ENCODE results near the gene DOCK11.

DOCK11 gene

DNA sequence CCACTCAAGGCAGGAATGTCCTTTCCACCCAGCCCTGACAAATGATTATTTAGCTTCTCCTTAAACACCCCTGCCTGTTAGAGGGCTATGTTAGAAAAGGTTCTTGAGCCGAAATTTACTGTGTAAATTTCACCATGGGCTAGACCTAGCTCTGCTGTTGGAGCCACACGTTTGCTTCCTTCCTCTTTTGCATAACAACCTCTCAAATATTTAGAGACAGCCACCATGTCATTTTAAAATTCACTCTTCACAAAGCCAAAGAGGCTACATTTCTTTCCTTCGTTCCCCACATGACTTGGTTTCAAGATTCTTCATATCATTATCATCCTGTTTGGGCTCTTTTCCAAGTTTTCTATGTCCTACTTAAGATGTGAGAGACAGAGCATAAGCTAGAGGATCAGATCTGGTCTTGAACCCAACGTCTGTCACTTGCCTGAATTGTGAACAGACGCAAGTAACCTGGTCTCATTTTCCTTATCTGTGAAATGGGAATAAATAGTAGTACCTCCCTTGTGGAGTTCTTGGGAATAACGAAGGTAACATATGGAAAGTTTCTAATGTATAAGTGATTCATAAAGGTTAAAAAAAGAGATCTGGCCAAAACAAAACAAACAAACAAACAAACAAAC is 6.7 kb downstream of the DOCK11 start:
- DNase-seq (ENCODE audit: low spot score): no peak

- DNase-seq (ENCODE audit: low spot score): no peak
Measured at GRCh38 chrX:118503260-118504041, 7.8 kb downstream of the DOCK11 start.

DNA sequence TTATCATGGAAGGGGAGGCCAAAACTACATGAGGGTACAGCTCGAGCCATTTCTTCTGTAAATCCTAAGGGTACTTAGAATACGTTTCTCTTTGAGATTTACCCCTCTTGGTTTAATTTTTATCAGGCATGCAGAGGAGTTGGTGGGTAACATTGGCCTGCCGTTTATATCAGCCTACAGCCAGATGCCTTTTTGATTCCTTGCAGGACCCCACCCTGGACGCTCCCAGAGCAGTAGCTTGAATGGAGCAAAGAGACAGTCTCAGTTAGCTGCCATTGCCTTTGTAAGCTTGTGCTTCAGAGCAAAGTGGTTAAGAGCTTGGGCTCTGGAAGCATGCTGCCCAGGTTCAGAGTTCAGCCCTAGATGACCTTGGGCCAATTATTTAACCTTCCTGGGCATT is 9.0 kb downstream of the DOCK11 start:
- no peak for DNase-seq (ENCODE audit: low spot score)

DNA sequence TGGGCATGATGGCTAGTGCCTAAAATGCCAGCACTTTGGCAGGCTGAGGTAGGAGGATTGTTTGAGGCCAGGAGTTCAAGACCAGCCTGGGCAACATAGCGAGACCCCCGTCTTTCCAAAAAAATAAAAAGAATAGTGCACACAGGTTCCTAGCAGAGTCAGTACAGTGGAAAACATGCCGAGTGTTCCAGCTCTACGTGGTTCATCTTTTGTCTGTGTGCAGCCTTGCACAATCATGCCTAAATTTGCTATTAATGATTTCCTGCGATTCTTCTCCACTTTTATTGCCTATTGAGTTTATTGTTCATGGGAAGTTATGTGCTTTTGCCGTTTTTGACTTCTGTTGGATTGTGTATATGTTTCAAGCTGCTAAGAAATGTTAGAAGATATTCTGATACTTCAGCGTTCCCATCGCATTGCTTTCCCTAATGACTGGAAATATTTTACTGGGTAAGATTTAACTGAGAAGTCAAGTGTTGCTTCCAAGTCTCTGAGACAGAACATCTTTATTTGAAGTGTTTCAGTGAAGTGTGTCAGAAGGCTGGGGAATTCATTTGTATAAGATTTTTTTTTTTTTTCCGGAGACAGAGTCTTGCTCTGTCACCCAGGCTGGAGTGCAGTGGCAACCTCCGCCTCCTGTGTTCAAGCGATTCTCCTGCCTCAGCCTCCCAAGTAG is 11.3 kb downstream of the DOCK11 start:
- DNase-seq (ENCODE audit: low spot score): no peak

DNA sequence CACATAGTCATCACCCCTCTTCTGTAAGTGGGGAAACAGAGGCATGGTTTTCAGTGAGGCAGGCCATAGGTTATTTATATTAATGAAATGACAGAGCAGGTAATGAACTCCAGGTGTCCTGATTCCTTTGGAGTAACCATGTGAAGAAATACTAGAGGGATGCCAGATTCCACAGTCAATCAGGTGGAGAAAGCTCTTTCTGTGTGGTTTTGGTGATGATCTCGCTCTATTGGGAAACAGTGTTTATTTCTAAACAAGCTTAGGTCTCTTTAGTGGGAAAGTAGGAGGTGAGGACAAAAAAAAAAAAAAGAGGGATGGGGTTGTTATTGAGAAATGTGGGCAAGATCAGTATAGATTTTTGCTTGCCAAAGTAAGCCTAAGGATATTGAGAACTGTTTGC is 12.2 kb downstream of the DOCK11 start:
- no peak for DNase-seq (ENCODE audit: low spot score)

GRCh38 chrX:118508221-118508620 is 12.6 kb downstream of the DOCK11 start:
- DNase-seq (ENCODE audit: low spot score): no peak

DNA sequence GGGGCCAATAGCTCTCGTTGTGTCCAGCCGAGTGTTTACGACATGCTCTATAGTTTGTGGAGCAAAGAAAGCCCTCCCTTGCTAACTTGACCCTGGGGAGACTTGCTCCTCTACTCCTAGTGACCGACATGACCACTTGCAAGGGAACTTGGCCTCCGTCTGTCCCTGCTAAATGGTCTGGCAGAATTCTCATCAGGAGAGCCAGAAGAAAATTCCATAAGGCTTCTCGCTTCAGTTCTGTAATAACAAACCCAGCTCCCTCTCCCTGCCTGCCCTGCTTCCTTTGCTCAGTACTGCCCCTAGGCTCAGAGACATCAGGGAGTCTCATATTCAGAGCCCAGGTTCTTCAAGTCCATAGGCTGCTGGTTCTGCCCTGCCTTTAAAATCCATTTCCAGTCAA is 13.0 kb downstream of the DOCK11 start:
- DNase-seq (ENCODE audit: low spot score): no peak

DNA sequence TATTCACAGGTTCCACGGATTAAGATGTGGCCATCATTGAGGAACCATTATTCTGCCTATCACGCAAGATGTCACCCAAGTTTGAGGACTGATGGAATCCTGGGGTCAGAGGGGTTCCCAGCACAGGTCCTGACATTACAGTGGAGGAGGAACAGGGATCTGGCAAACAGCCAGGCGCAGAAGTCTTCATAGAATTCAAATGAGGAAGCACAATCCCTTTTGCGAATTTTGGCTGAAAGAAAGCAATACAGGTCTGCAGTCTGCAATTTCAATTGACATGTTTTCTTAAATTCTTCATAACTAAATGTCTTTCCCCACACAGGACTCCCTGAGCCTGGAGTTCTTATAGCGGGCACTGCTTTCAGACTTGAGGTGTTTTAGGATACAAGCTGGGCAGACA is 14.5 kb downstream of the DOCK11 start:
- no peak for DNase-seq (ENCODE audit: low spot score)

- no peak for DNase-seq (ENCODE audit: low spot score)
Measured at GRCh38 chrX:118513120-118513898, 17.7 kb downstream of the DOCK11 start.

- no peak for DNase-seq (ENCODE audit: low spot score)
Measured at GRCh38 chrX:118519411-118520215, 24.0 kb downstream of the DOCK11 start.

- no peak for DNase-seq (ENCODE audit: low spot score)
Measured at GRCh38 chrX:118520216-118521206, 24.9 kb downstream of the DOCK11 start.

GRCh38 chrX:118521435-118521834 is 25.8 kb downstream of the DOCK11 start:
- DNase-seq (ENCODE audit: low spot score): no peak

DNA sequence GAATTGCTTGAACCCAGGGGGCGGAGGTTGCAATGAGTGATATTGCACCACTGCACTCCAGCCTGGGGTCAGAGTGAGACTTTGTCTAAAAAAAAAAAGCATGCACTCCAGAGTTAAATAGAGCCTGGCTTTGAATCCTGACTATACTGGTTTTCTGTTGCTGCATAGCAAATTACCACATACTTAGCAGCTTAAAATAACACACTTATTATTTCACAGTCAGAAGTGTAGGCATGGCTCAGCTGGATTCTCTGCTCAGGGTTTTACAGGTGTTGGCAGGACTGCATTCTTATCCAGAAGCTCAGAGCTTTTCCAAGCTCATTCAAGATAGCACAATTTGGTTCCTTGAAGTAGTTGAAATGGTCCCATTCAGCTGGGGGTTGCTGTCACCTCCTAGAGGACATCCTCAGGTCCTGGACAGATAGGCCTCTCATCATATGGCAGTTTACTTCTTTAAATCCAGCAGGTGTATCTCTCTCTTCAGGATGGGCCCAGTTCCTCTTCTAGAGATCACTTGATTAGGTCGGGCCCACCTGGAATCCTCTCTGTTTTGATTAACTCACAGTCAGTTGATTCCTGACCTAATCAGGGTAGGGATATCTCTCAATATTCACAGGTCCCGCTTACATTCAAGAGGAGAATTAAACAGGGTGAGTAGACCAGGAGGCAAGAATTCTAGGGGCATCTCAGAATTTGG is 26.8 kb downstream of the DOCK11 start:
- no peak for DNase-seq (ENCODE audit: low spot score)

DNA sequence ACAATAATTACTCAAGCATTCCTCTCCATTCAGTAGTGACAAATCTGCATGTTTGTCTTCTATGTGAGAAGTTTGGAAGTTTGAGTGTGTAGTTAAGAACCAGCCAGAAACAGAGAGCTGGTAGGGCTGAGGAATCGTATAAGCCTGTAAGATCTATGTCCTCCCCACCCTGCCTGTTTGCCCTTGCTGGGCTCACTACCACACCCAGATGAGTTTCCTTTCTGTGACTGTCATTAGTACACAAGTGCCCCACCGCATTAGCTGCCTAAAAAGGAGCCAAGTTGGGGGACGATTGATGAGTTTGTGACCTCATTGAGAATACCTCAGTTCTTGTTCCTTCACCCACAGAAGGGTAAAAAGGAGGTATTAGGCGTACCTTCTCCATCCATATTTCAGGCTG is 28.3 kb downstream of the DOCK11 start:
- no peak for DNase-seq (ENCODE audit: low spot score)

DNA sequence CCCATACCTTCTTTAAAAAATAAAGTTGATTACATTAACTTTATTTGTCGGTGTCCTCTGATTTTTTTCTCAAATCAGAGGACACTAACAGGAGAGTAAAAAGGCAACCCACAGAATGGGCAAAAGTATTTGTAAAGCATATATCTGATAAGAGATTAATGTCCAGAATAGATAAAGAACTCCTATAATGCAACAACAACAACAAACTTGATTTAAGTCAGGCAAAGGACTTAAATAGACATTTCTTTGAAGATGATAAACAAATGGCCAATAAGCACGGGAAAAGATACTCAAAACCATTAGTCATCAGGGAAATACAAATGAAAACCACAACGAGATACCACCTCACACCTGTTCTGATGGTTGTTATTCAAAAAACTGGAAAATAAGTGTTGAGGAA is 28.7 kb downstream of the DOCK11 start:
- DNase-seq (ENCODE audit: low spot score): no peak

GRCh38 chrX:118525174-118525730 is 29.6 kb downstream of the DOCK11 start:
- DNase-seq (ENCODE audit: low spot score): no peak

GRCh38 chrX:118526149-118526548 is 30.5 kb downstream of the DOCK11 start:
- DNase-seq (ENCODE audit: low spot score): no peak

GRCh38 chrX:118528071-118528737 is 32.6 kb downstream of the DOCK11 start:
- no peak for DNase-seq (ENCODE audit: low spot score)
